GM12878 (cell line): ENCODE results near the gene RHOC. TPM values are rescaled to one million over a fixed set of nuclear protein-coding genes. Genes with fewer than 3 reads are reported as not detected.

Source experiments
- ATAC-seq: fragments of 200-7000 bp; cut with Tn5 transposase; 3 replicates; pipeline ENCODE4 v1.9.1; 2020; ENCODE audit warnings: mild to moderate bottlenecking, moderate library complexity
- BruUV-seq: library from RNA; stranded (reverse); fragments of 400-500 nt; replicated peaks from 2 replicates; lab custom pipeline; 2021; lab: Mats Ljungman, UMichigan
- CTCF ChIA-PET: fragments of 300-600 bp; sonication (Branson Sonifier 250); formaldehyde crosslinking; extraction: SDS; loops from one replicate; lab custom pipeline; 2021; ENCODE audit warnings: inconsistent platforms; lab: Yijun Ruan, JAX
- POLR2A ChIA-PET: fragments of 350-600 bp; formaldehyde crosslinking; extraction: SDS; loops from one replicate; lab custom pipeline; 2021; ENCODE audit warnings: inconsistent platforms; lab: Charles Lee
- RAD21 ChIA-PET: fragments of 300-600 bp; sonication (Branson Sonifier 250); formaldehyde crosslinking; loops from one replicate; lab custom pipeline; 2023; ENCODE audit warnings: antibody characterized with exemption; ENCODE audit not compliant: unreplicated experiment; lab: Charles Lee
- SMC1A ChIA-PET: fragments of 300-600 bp; sonication (Branson Sonifier 250); formaldehyde crosslinking; loops from one replicate; lab custom pipeline; 2023; ENCODE audit not compliant: unreplicated experiment, uncharacterized antibody; lab: Charles Lee
- DNase-seq: peaks from one replicate; pipeline ENCODE4 v3.0.0-alpha.2; 2011; ENCODE audit warnings: low read depth, low spot score
- FAIRE-seq: peaks from 3 replicates; lab custom pipeline; 2011; peaks lifted over from hg19 to GRCh38; lab: Jason Lieb, UNC
- H2AFZ ChIP-seq: 2 replicates; pipeline ENCODE4 v1.6.0; 2011; ENCODE audit warnings: low read depth, low read length, control low read depth; ENCODE audit not compliant: control insufficient read depth
- H3K27ac ChIP-seq: 2 replicates; pipeline ENCODE4 v1.5.1; 2011; ENCODE audit warnings: control low read depth; ENCODE audit not compliant: control insufficient read depth, insufficient read depth
- H3K27me3 ChIP-seq, 2 experiments: replicated peaks in 1 of 2; 2 replicates each; pipeline versions ENCODE4 v1.6.0 to v1.6.1; 2011; ENCODE audit warnings: low read length in 1 of 2; ENCODE audit not compliant: control insufficient read depth in 2 of 2, insufficient read depth in 2 of 2
- H3K36me3 ChIP-seq, 2 experiments: 2 replicates each; pipeline ENCODE4 v1.5.1; 2011; ENCODE audit warnings: low read length in 1 of 2; ENCODE audit not compliant: control insufficient read depth in 2 of 2, insufficient read depth in 2 of 2
- H3K4me1 ChIP-seq: 2 replicates; pipeline ENCODE4 v1.6.1; 2011; ENCODE audit warnings: mild to moderate bottlenecking, low read length, moderate library complexity, mixed read lengths; ENCODE audit not compliant: control insufficient read depth, insufficient read depth
- H3K4me2 ChIP-seq: 2 replicates; pipeline ENCODE4 v1.6.0; 2011; ENCODE audit warnings: control low read depth; ENCODE audit not compliant: control insufficient read depth, insufficient read depth
- H3K4me3 ChIP-seq: fragments of 200-600 bp; sonication (generic); 2 replicates; pipeline ENCODE4 v1.5.1; 2016
- H3K79me2 ChIP-seq: 2 replicates; pipeline ENCODE4 v1.6.0; 2011; ENCODE audit warnings: low read length; ENCODE audit not compliant: control insufficient read depth, insufficient read depth
- H3K9ac ChIP-seq: 2 replicates; pipeline ENCODE4 v1.8.0; 2011; ENCODE audit warnings: low read length, control low read depth, mixed read lengths; ENCODE audit not compliant: control insufficient read depth, insufficient read depth
- H3K9me3 ChIP-seq: replicated peaks from 3 replicates; pipeline ENCODE4 v1.5.1; 2011; ENCODE audit warnings: mild to moderate bottlenecking, low read length; ENCODE audit not compliant: control insufficient read depth, insufficient read depth
- H4K20me1 ChIP-seq: 2 replicates; pipeline ENCODE4 v1.6.0; 2011; ENCODE audit not compliant: control insufficient read depth, insufficient read depth
- BCL11A ChIP-seq: IDR thresholded peaks from 2 replicates; pipeline ENCODE4 v1.6.1; 2011; ENCODE audit warnings: low read depth, low read length
- BHLHE40 ChIP-seq, 2 experiments: fragments of 450-650 bp in 1 of 2; IDR thresholded peaks; 2 replicates each; pipeline ENCODE4 v1.6.1; 2011 to 2017; ENCODE audit warnings: low read depth in 2 of 2, borderline replicate concordance in 1 of 2, improper control_type of control experiment in 1 of 2, low read length in 1 of 2, mild to moderate bottlenecking in 1 of 2
- PRDM15 ChIP-seq: fragments of 450-650 bp; formaldehyde crosslinking; IDR thresholded peaks from 2 replicates; pipeline ENCODE4 v1.4.0; 2020; ENCODE audit warnings: mild to moderate bottlenecking, moderate library complexity
- WGBS: methylation state at CpG from one replicate; pipeline ENCODE4 v1.1.6; 2016; ENCODE audit warnings: low lambda C conversion rate; ENCODE audit not compliant: insufficient replicate concordance, insufficient coverage; ENCODE audit errors: missing lambda C conversion rate; 5-methylcytosine and 5-hydroxymethylcytosine counted together
- in situ Hi-C: fragments of 300-500 bp; cut with MboI; formaldehyde crosslinking; loops from 9 replicates; pipeline ENCODE4 v1.14.3; 2018; ENCODE audit warnings: mixed read lengths
- intact Hi-C: fragments of 100-400 bp; cut with micrococcal nuclease; formaldehyde crosslinking; loops from one replicate; pipeline ENCODE4 v1.14.2; 2022; ENCODE audit not compliant: unreplicated experiment
- polyA plus RNA-seq, 11 experiments: library from polyadenylated mRNA; depleted of rRNA in 4 of 11; unstranded in 6 of 11; stranded (reverse) in 5 of 11; fragments of >200 nt; fragmentation: Nextera tagmentation in 4 of 11; fragmentation: Illumina TruSeq in 1 of 11; extraction: Ambion mirVana in 4 of 11; extraction: Trizol in 1 of 11; gene quantifications; 1 replicate in 1 of 11; 2 replicates in 10 of 11; pipeline versions ENCODE4 v1.2.1 to v1.2.3, GENCODE V29; 2011 to 2016; ENCODE audit warnings: inconsistent platforms in 2 of 11, missing spikeins in 2 of 11, low read depth in 1 of 11
- total RNA-seq, 4 experiments: library from RNA; depleted of rRNA in 3 of 4; stranded (reverse); fragments of >200 nt in 3 of 4; fragmentation: Illumina TruSeq in 1 of 4; extraction: Trizol in 1 of 4; gene quantifications; 2 replicates each; pipeline versions ENCODE4 v1.2.1 to v1.2.3, GENCODE V29; 2013 to 2021

RHOC gene
- total and polyA plus RNA-seq, 10 of the 15 experiments (the other 5 are each of a cell fraction or from before 2014, with no cell fraction given): 20.6 to 371 (median 158) TPM

GRCh38 chr1:112723511-112723839 lies 16.5 kb upstream of the RHOC start (continued):
- TF ChIP-seq PRDM15: no peak

GRCh38 chr1:112722601-112723510 lies 15.9 kb upstream of the RHOC start:
- H2AFZ ChIP-seq: no peak overlapping the region
- FAIRE-seq: no peak
- no peak overlapping the region for H3K27ac ChIP-seq
- H3K9me3 ChIP-seq: no peaks in the 10 kb centered on the region
- no peaks in the 10 kb centered on the region for H3K79me2 ChIP-seq
- peaks cover 0 to 3% of the 10 kb centered on the region in 2 experiments; a peak in 2 of 4 replicates for H3K27me3 ChIP-seq
- H3K4me1 ChIP-seq: no peaks in the 10 kb centered on the region
- CTCF ChIA-PET: interaction anchor here (0.6 to 10.8 kb wide), 4 partner anchors 80 to 331 kb away, joined by 3 to 428 read pairs (median 4); no protein-coding TSS in a partner anchor
- SMC1A ChIA-PET: interaction anchor here (0.5 kb wide), 1 partner anchor 1897 kb away, joined by 3 read pairs; no protein-coding TSS in a partner anchor
- H4K20me1 ChIP-seq: no peaks in the 10 kb centered on the region
- RAD21 ChIA-PET: interaction anchor here (8.6 kb wide), 1 partner anchor 80 kb away, joined by 192 read pairs; no protein-coding TSS in a partner anchor
- BruUV-seq: no TSS peak
- no peak overlapping the region for H3K9ac ChIP-seq
- H3K4me3 ChIP-seq: no peak overlapping the region
- DNase-seq: no peak
- no peak overlapping the region for H3K4me2 ChIP-seq
- TF ChIP-seq BHLHE40 (IDR thresholded peaks at IDR 0.05; ENCODE audit: borderline replicate concordance in 1 of 2, low read depth in 2 of 2, low read length in 1 of 2) (peak in 1 of 2 experiments; percentile 31; a peak in 1 of 4 replicates), BCL11A (no peak)
- TF ChIP-seq, all 136 proteins: peak for 1
- no peak for ATAC-seq
- 14% methylated on average over 26 of the region's 35 CpGs for WGBS
- no peaks in the 10 kb centered on the region for H3K36me3 ChIP-seq
- POLR2A ChIA-PET: interaction anchor here (0.6 kb wide), 1 partner anchor 317 kb away, joined by 3 read pairs; no protein-coding TSS in a partner anchor
- in situ Hi-C loops: no loop called here
- intact Hi-C loops: no loop called here
